ENCODE results near the gene CDKAL1.

CDKAL1 gene

GRCh38 chr6:21137700-21138335 is 603.6 kb downstream of the CDKAL1 start:
- FAIRE-seq (no peak), DNase-seq (ENCODE audit: insufficient read length, low spot score) (no peak)
- TF ChIP-seq POU2F2 (IDR thresholded peaks at IDR 0.05; ENCODE audit: low read depth, low read length), result no peak
- no peak for TF ChIP-seq TAF1 (IDR thresholded peaks at IDR 0.05; ENCODE audit: low read depth, low read length)
- no peak for TF ChIP-seq SPI1 (IDR thresholded peaks at IDR 0.05; ENCODE audit: low read depth, low read length)
- no peak for TF ChIP-seq POLR2AphosphoS5 (IDR thresholded peaks at IDR 0.05; ENCODE audit: low read depth, low read length)
- no peak for TF ChIP-seq PAX5 (IDR thresholded peaks at IDR 0.05; ENCODE audit: insufficient read depth, low read length, severe bottlenecking)
- no peak for TF ChIP-seq POLR2A (IDR thresholded peaks at IDR 0.05; ENCODE audit: low read depth, low read length)

- TF ChIP-seq POLR2A (IDR thresholded peaks at IDR 0.05; ENCODE audit: low read depth, low read length), result no peak
- no peak for TF ChIP-seq TAF1 (IDR thresholded peaks at IDR 0.05; ENCODE audit: low read depth, low read length)
- TF ChIP-seq SPI1 (IDR thresholded peaks at IDR 0.05; ENCODE audit: low read depth, low read length), result no peak
- no peak for TF ChIP-seq POLR2AphosphoS5 (IDR thresholded peaks at IDR 0.05; ENCODE audit: low read depth, low read length)
- no peak for TF ChIP-seq PAX5 (IDR thresholded peaks at IDR 0.05; ENCODE audit: insufficient read depth, low read length, severe bottlenecking)
- DNase-seq (ENCODE audit: insufficient read length, low spot score), result no peak
- FAIRE-seq, result no peak
Observed at GRCh38 chr6:21138336-21139069, 604.2 kb downstream of the CDKAL1 start.

- FAIRE-seq (no peak), DNase-seq (ENCODE audit: insufficient read length, low spot score) (no peak)
- TF ChIP-seq POU2F2 (IDR thresholded peaks at IDR 0.05; ENCODE audit: low read depth, low read length) (no peak), POLR2AphosphoS5 (IDR thresholded peaks at IDR 0.05; ENCODE audit: low read depth, low read length) (no peak), POLR2A (IDR thresholded peaks at IDR 0.05; ENCODE audit: low read depth, low read length) (no peak), TAF1 (IDR thresholded peaks at IDR 0.05; ENCODE audit: low read depth, low read length) (no peak), SPI1 (IDR thresholded peaks at IDR 0.05; ENCODE audit: low read depth, low read length) (no peak), PAX5 (IDR thresholded peaks at IDR 0.05; ENCODE audit: insufficient read depth, low read length, severe bottlenecking) (no peak)
Observed at GRCh38 chr6:21140966-21141365, 606.7 kb downstream of the CDKAL1 start.

GRCh38 chr6:21141616-21142303 is 607.5 kb downstream of the CDKAL1 start:
- no peak for TF ChIP-seq SPI1 (IDR thresholded peaks at IDR 0.05; ENCODE audit: low read depth, low read length)
- no peak for TF ChIP-seq POLR2AphosphoS5 (IDR thresholded peaks at IDR 0.05; ENCODE audit: low read depth, low read length)
- no peak for TF ChIP-seq POLR2A (IDR thresholded peaks at IDR 0.05; ENCODE audit: low read depth, low read length)
- TF ChIP-seq POU2F2 (IDR thresholded peaks at IDR 0.05; ENCODE audit: low read depth, low read length), result no peak
- TF ChIP-seq PAX5 (IDR thresholded peaks at IDR 0.05; ENCODE audit: insufficient read depth, low read length, severe bottlenecking), result no peak
- TF ChIP-seq TAF1 (IDR thresholded peaks at IDR 0.05; ENCODE audit: low read depth, low read length), result no peak
- no peak for DNase-seq (ENCODE audit: insufficient read length, low spot score)
- no peak for FAIRE-seq

GRCh38 chr6:21142741-21143140 is 608.5 kb downstream of the CDKAL1 start:
- DNase-seq (ENCODE audit: insufficient read length, low spot score) (no peak), FAIRE-seq (no peak)
- TF ChIP-seq POLR2A (IDR thresholded peaks at IDR 0.05; ENCODE audit: low read depth, low read length), result no peak

- FAIRE-seq (no peak), DNase-seq (ENCODE audit: insufficient read length, low spot score) (no peak)
- no peak for TF ChIP-seq POLR2A (IDR thresholded peaks at IDR 0.05; ENCODE audit: low read depth, low read length)
- no peak for TF ChIP-seq SPI1 (IDR thresholded peaks at IDR 0.05; ENCODE audit: low read depth, low read length)
- TF ChIP-seq POLR2AphosphoS5 (IDR thresholded peaks at IDR 0.05; ENCODE audit: low read depth, low read length), result no peak
- no peak for TF ChIP-seq PAX5 (IDR thresholded peaks at IDR 0.05; ENCODE audit: insufficient read depth, low read length, severe bottlenecking)
- no peak for TF ChIP-seq POU2F2 (IDR thresholded peaks at IDR 0.05; ENCODE audit: low read depth, low read length)
- no peak for TF ChIP-seq TAF1 (IDR thresholded peaks at IDR 0.05; ENCODE audit: low read depth, low read length)
Observed at GRCh38 chr6:21143645-21144044, 609.4 kb downstream of the CDKAL1 start.

- DNase-seq (ENCODE audit: insufficient read length, low spot score), result no peak
- no peak for FAIRE-seq
- TF ChIP-seq POLR2A (IDR thresholded peaks at IDR 0.05; ENCODE audit: low read depth, low read length) (no peak), PAX5 (IDR thresholded peaks at IDR 0.05; ENCODE audit: insufficient read depth, low read length, severe bottlenecking) (no peak), POU2F2 (IDR thresholded peaks at IDR 0.05; ENCODE audit: low read depth, low read length) (no peak), SPI1 (IDR thresholded peaks at IDR 0.05; ENCODE audit: low read depth, low read length) (no peak), TAF1 (IDR thresholded peaks at IDR 0.05; ENCODE audit: low read depth, low read length) (no peak), POLR2AphosphoS5 (IDR thresholded peaks at IDR 0.05; ENCODE audit: low read depth, low read length) (no peak)
Observed at GRCh38 chr6:21144928-21145327, 610.7 kb downstream of the CDKAL1 start.

- no peak for TF ChIP-seq POLR2A (IDR thresholded peaks at IDR 0.05; ENCODE audit: low read depth, low read length)
- no peak for TF ChIP-seq POLR2AphosphoS5 (IDR thresholded peaks at IDR 0.05; ENCODE audit: low read depth, low read length)
- no peak for TF ChIP-seq POU2F2 (IDR thresholded peaks at IDR 0.05; ENCODE audit: low read depth, low read length)
- no peak for TF ChIP-seq TAF1 (IDR thresholded peaks at IDR 0.05; ENCODE audit: low read depth, low read length)
- no peak for TF ChIP-seq PAX5 (IDR thresholded peaks at IDR 0.05; ENCODE audit: insufficient read depth, low read length, severe bottlenecking)
- no peak for TF ChIP-seq SPI1 (IDR thresholded peaks at IDR 0.05; ENCODE audit: low read depth, low read length)
- FAIRE-seq (no peak), DNase-seq (ENCODE audit: insufficient read length, low spot score) (no peak)
Observed at GRCh38 chr6:21147995-21148394, 613.7 kb downstream of the CDKAL1 start.

GRCh38 chr6:21149470-21149869 is 615.2 kb downstream of the CDKAL1 start:
- DNase-seq (ENCODE audit: insufficient read length, low spot score) (no peak), FAIRE-seq (no peak)
- TF ChIP-seq SPI1 (IDR thresholded peaks at IDR 0.05; ENCODE audit: low read depth, low read length) (no peak), POLR2A (IDR thresholded peaks at IDR 0.05; ENCODE audit: low read depth, low read length) (no peak), TAF1 (IDR thresholded peaks at IDR 0.05; ENCODE audit: low read depth, low read length) (no peak), POLR2AphosphoS5 (IDR thresholded peaks at IDR 0.05; ENCODE audit: low read depth, low read length) (no peak)
